MM.1S (cell line): ENCODE results near the gene NDUFC1.

Experiments
- DNase-seq: peaks from one replicate; pipeline ENCODE4 v3.0.0-alpha.2; 2015
- H2AFZ ChIP-seq: fragments of 300-600 bp; sonication (generic); 2 replicates; pipeline ENCODE4 v1.6.0; 2016; ENCODE audit warnings: antibody characterized with exemption, low read length
- H3F3A ChIP-seq: fragments of 300-600 bp; sonication (generic); 2 replicates; pipeline ENCODE4 v1.6.1; 2016; ENCODE audit warnings: mild to moderate bottlenecking, antibody characterized with exemption, low read length, moderate library complexity, mixed read lengths; ENCODE audit not compliant: insufficient read depth
- H3K27ac ChIP-seq: fragments of 300-600 bp; sonication (generic); 2 replicates; pipeline ENCODE4 v1.5.1; 2016; ENCODE audit warnings: mild to moderate bottlenecking, low read length
- H3K27me3 ChIP-seq: fragments of 300-600 bp; sonication (generic); replicated peaks from 2 replicates; pipeline ENCODE4 v1.6.0; 2016; ENCODE audit warnings: low read length; ENCODE audit not compliant: insufficient read depth
- H3K36me3 ChIP-seq: fragments of 300-600 bp; sonication (generic); replicated peaks from 2 replicates; pipeline ENCODE4 v1.6.1; 2016; ENCODE audit warnings: mild to moderate bottlenecking, low read length, mixed read lengths; ENCODE audit not compliant: insufficient read depth
- H3K4me1 ChIP-seq: fragments of 300-600 bp; sonication (generic); 2 replicates; pipeline ENCODE4 v1.6.1; 2016; ENCODE audit warnings: low read length, mixed read lengths
- H3K4me2 ChIP-seq: fragments of 300-600 bp; sonication (generic); 2 replicates; pipeline ENCODE4 v1.6.0; 2016; ENCODE audit warnings: low read depth, low read length
- H3K4me3 ChIP-seq: fragments of 300-600 bp; sonication (generic); 2 replicates; pipeline ENCODE4 v1.5.1; 2016; ENCODE audit warnings: low read length, mixed read lengths
- H3K79me2 ChIP-seq: fragments of 300-600 bp; sonication (generic); 2 replicates; pipeline ENCODE4 v1.6.1; 2016; ENCODE audit warnings: mixed run types, low read length, mixed read lengths
- H3K9ac ChIP-seq: fragments of 300-600 bp; sonication (generic); 2 replicates; pipeline ENCODE4 v1.6.1; 2016; ENCODE audit warnings: low read length, mixed read lengths
- H3K9me2 ChIP-seq: fragments of 300-600 bp; sonication (generic); replicated peaks from 2 replicates; pipeline ENCODE4 v1.6.1; 2016; ENCODE audit warnings: mild to moderate bottlenecking, low read length, mixed read lengths; ENCODE audit not compliant: insufficient read depth
- H3K9me3 ChIP-seq: fragments of 300-600 bp; sonication (generic); replicated peaks from 2 replicates; pipeline ENCODE4 v1.6.1; 2016; ENCODE audit warnings: mild to moderate bottlenecking, low read length, mixed read lengths; ENCODE audit not compliant: insufficient read depth
- H4K20me1 ChIP-seq: fragments of 300-600 bp; sonication (generic); 2 replicates; pipeline ENCODE4 v1.6.1; 2016; ENCODE audit warnings: mild to moderate bottlenecking, low read length, moderate library complexity, mixed read lengths; ENCODE audit not compliant: insufficient read depth
- EZH2 ChIP-seq: fragments of 300-600 bp; sonication (generic); optimal IDR thresholded peaks from 2 replicates; pipeline ENCODE3; 2017; ENCODE audit warnings: low read depth, mild to moderate bottlenecking, antibody characterized with exemption, low read length, mixed read lengths
- EZH2phosphoT487 ChIP-seq: fragments of 300-600 bp; sonication (generic); IDR thresholded peaks from 2 replicates; pipeline ENCODE4 v1.6.1; 2018; ENCODE audit warnings: antibody characterized with exemption, low read length
- TF ChIP-seq, protein P1 (sequence below): fragments of 300-600 bp; sonication (generic); IDR thresholded peaks from 2 replicates; pipeline ENCODE4 v1.5.1; 2016; ENCODE audit warnings: antibody characterized with exemption, low read length, mixed read lengths

NDUFC1 gene

DNA sequence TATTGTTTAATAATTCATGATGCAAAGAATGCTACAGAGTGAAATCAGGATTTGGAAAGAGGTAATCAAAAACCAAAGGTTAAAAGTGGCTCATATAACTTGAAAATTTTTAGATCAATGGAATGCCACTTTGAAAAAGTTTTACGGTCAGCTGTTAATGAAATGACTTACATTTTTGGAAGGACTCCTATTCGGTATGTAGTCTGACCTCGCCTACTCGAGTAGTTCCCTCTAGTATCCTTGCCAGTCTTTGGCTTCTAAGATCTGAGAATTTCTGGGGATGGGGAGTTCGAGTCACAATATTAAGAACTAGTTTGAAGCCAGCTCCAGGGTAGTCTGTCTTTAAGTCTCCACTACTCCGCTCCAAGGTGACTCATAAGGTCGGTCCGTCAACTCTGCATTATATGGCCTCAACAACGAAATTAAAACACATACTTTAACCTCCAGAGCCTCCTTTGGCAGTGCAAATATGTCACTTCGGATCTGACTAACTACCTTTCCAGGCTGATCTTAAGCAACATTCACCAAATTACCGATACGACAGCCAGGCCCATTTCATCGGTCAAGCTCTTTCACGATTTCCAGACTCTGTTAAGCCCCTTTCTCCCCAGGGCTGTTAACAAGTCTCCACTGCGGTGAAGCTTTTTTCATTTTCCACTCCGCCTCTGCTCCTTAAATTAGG lies 1.7 kb downstream of the NDUFC1 start:
- no peaks in the 10 kb centered on the region for H3K9me3 ChIP-seq
- peak overlapping the region; percentile 82 for H3K27ac ChIP-seq
- H3K4me2 ChIP-seq, result peak overlapping the region; percentile 61
- peaks cover 72% of the 10 kb centered on the region for H3K79me2 ChIP-seq
- H3K36me3 ChIP-seq, result no peaks in the 10 kb centered on the region
- peaks cover 37% of the 10 kb centered on the region for H3F3A ChIP-seq
- peaks cover 16% of the 10 kb centered on the region for H4K20me1 ChIP-seq
- no peaks in the 10 kb centered on the region for H3K27me3 ChIP-seq
- peaks cover 29% of the 10 kb centered on the region for H3K4me1 ChIP-seq
- no peak for DNase-seq
- H3K9me2 ChIP-seq, result no peaks in the 10 kb centered on the region
- peak overlapping the region; percentile 92 for H3K9ac ChIP-seq
- TF ChIP-seq EZH2 (no peak), EZH2phosphoT487 (no peak)
- TF ChIP-seq, protein P1, sequence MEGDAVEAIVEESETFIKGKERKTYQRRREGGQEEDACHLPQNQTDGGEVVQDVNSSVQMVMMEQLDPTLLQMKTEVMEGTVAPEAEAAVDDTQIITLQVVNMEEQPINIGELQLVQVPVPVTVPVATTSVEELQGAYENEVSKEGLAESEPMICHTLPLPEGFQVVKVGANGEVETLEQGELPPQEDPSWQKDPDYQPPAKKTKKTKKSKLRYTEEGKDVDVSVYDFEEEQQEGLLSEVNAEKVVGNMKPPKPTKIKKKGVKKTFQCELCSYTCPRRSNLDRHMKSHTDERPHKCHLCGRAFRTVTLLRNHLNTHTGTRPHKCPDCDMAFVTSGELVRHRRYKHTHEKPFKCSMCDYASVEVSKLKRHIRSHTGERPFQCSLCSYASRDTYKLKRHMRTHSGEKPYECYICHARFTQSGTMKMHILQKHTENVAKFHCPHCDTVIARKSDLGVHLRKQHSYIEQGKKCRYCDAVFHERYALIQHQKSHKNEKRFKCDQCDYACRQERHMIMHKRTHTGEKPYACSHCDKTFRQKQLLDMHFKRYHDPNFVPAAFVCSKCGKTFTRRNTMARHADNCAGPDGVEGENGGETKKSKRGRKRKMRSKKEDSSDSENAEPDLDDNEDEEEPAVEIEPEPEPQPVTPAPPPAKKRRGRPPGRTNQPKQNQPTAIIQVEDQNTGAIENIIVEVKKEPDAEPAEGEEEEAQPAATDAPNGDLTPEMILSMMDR, result no peak; the same call in 1 of the 2 replicates
- H3K4me3 ChIP-seq, result peak overlapping the region; percentile 95
- H2AFZ ChIP-seq, result peak overlapping the region; percentile 88

DNA sequence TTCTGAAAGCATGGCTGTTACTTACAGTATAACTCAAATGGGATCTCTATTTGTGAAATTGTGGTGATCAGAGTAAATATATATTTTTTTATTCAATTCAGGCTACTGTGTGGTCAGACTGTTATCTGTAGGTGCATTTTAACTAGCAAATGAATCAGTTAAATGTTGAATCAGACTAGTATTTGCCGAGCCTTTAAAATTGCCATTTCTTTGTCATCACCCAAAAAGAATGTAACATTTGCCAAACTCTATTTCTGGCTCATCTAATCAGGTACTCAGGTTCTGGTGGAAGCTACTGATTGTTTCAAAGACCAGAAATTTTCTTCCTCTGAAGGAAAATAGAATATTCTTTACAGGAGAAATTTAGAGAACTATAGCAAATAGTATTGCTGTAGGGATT lies 2.7 kb downstream of the NDUFC1 start:
- Histone ChIP-seq H4K20me1 (peaks cover 6% of the 10 kb centered on the region; the same call in 1 of the 2 replicates), H3K4me1 (peaks cover 29% of the 10 kb centered on the region), H2AFZ (no peak overlapping the region), H3K9ac (peak overlapping the region; percentile 92; the same call in 1 of the 2 replicates), H3K4me3 (peak overlapping the region; percentile 95), H3K79me2 (peaks cover 71% of the 10 kb centered on the region), H3K36me3 (no peaks in the 10 kb centered on the region), H3K27me3 (no peaks in the 10 kb centered on the region), H3K27ac (no peak overlapping the region), H3K9me2 (no peaks in the 10 kb centered on the region), H3K4me2 (peak overlapping the region; percentile 61), H3K9me3 (no peaks in the 10 kb centered on the region), H3F3A (peaks cover 37% of the 10 kb centered on the region)
- TF ChIP-seq, protein P1, result no peak
- TF ChIP-seq EZH2, result no peak
- DNase-seq, result no peak

DNA sequence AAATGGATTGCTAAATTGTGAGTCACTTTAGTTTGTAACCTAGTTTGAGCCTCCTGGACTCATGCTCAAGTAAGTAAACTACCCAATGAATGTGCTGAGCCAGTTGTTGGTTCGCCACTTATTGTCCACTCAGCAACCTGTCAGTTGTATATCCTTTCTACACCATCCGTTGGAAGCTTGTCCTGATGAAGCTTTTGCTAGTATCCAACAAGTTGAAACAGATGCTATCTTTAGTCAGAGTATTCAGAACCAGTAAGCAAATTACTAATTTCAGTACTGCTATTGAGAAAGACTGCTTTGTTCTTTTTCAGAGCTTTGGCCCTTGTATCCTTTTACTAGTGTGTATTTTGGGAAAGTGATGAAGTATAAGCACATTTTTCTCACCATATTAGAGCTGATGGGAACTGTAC lies 5.3 kb downstream of the NDUFC1 start:
- H3K79me2 ChIP-seq, result peaks cover 58% of the 10 kb centered on the region
- H3K27me3 ChIP-seq, result no peaks in the 10 kb centered on the region
- no peak overlapping the region for H3K9ac ChIP-seq
- no peak overlapping the region for H3K4me3 ChIP-seq
- no peaks in the 10 kb centered on the region for H3K36me3 ChIP-seq
- DNase-seq, result peak; percentile 69
- peak overlapping the region; percentile 93 for H3K4me2 ChIP-seq
- no peak for TF ChIP-seq EZH2
- TF ChIP-seq, protein P1, result no peak
- TF ChIP-seq EZH2phosphoT487, result no peak
- peak overlapping the region; percentile 22; the same call in 1 of the 2 replicates for H3K27ac ChIP-seq
- peaks cover 22% of the 10 kb centered on the region for H3K4me1 ChIP-seq
- H3K9me3 ChIP-seq, result no peaks in the 10 kb centered on the region
- H3F3A ChIP-seq, result peaks cover 31% of the 10 kb centered on the region
- no peaks in the 10 kb centered on the region for H4K20me1 ChIP-seq
- H3K9me2 ChIP-seq, result no peaks in the 10 kb centered on the region
- no peak overlapping the region for H2AFZ ChIP-seq
